Cardiac muscle cell (in vitro differentiated cells and primary cell): ENCODE results near the gene GCNT2. TPM values are rescaled to one million over a fixed set of nuclear protein-coding genes. Genes with fewer than 3 reads are reported as not detected.

Experiments
- DNase-seq, 2 donors: peaks; one replicate each; pipeline versions ENCODE4 v3.0.0 to v3.0.0-alpha.2; 2010 to 2017; ENCODE audit warnings: low read depth in 1 of 2, low spot score in 1 of 2
- H3K27ac ChIP-seq: fragments of 200-600 bp; sonication (generic); 2 replicates; pipeline ENCODE4 v1.5.1; 2016
- H3K27me3 ChIP-seq: fragments of 200-600 bp; sonication (generic); 2 replicates; pipeline ENCODE4 v1.6.0; 2016; ENCODE audit warnings: control low read depth
- H3K36me3 ChIP-seq: fragments of 200-600 bp; sonication (generic); 2 replicates; pipeline ENCODE4 v1.5.1; 2016; ENCODE audit warnings: control low read depth
- H3K4me1 ChIP-seq: fragments of 200-600 bp; sonication (generic); 2 replicates; pipeline ENCODE4 v1.8.1; 2017; ENCODE audit warnings: low read depth, mild to moderate bottlenecking, mixed run types
- H3K4me3 ChIP-seq: fragments of 200-600 bp; sonication (generic); 2 replicates; pipeline ENCODE4 v1.5.1; 2016; ENCODE audit warnings: mild to moderate bottlenecking
- H3K9me3 ChIP-seq: fragments of 200-600 bp; sonication (generic); 2 replicates; pipeline ENCODE4 v1.5.1; 2017; ENCODE audit warnings: low read depth, mild to moderate bottlenecking, control low read depth
- polyA plus RNA-seq: library from polyadenylated mRNA; unstranded; fragments of >200 nt; fragmentation: Nextera tagmentation; extraction: Ambion mirVana; gene quantifications from 2 replicates; pipeline ENCODE4 v1.2.1, GENCODE V29; 2016
- total RNA-seq: library from RNA; depleted of rRNA; stranded (reverse); fragments of >200 nt; gene quantifications from 2 replicates; pipeline ENCODE4 v1.2.3, GENCODE V29; 2016
- TF ChIP-seq, protein P1 (sequence below): IDR thresholded peaks from 2 replicates; pipeline ENCODE4 v1.5.1; 2012; ENCODE audit warnings: low read depth, mild to moderate bottlenecking, low read length

GCNT2 gene
- total and polyA plus RNA-seq, 2 experiments from 2014 or later, result 21.4 to 27.3 TPM

- TF ChIP-seq, protein P1, sequence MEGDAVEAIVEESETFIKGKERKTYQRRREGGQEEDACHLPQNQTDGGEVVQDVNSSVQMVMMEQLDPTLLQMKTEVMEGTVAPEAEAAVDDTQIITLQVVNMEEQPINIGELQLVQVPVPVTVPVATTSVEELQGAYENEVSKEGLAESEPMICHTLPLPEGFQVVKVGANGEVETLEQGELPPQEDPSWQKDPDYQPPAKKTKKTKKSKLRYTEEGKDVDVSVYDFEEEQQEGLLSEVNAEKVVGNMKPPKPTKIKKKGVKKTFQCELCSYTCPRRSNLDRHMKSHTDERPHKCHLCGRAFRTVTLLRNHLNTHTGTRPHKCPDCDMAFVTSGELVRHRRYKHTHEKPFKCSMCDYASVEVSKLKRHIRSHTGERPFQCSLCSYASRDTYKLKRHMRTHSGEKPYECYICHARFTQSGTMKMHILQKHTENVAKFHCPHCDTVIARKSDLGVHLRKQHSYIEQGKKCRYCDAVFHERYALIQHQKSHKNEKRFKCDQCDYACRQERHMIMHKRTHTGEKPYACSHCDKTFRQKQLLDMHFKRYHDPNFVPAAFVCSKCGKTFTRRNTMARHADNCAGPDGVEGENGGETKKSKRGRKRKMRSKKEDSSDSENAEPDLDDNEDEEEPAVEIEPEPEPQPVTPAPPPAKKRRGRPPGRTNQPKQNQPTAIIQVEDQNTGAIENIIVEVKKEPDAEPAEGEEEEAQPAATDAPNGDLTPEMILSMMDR, result no peak
- peaks cover 8% of the 10 kb centered on the region for H3K4me1 ChIP-seq
- DNase-seq, result no peak
- H3K27ac ChIP-seq, result no peak overlapping the region
- H3K27me3 ChIP-seq, result no peaks in the 10 kb centered on the region
- H3K36me3 ChIP-seq, result no peaks in the 10 kb centered on the region
- H3K9me3 ChIP-seq, result no peaks in the 10 kb centered on the region
- no peak overlapping the region for H3K4me3 ChIP-seq
Measured at GRCh38 chr6:10618409-10618808, 97.3 kb downstream of the GCNT2 start.

- peaks cover 3% of the 10 kb centered on the region for H3K36me3 ChIP-seq
- H3K27me3 ChIP-seq, result no peaks in the 10 kb centered on the region
- H3K4me3 ChIP-seq, result no peak overlapping the region
- peak overlapping the region; percentile 94 for H3K27ac ChIP-seq
- peak in 1 of 2 donors; percentile 66 for DNase-seq
- TF ChIP-seq, protein P1, result no peak
- no peaks in the 10 kb centered on the region for H3K9me3 ChIP-seq
- peaks cover 8% of the 10 kb centered on the region for H3K4me1 ChIP-seq
Measured at GRCh38 chr6:10621213-10621612, 100.1 kb downstream of the GCNT2 start.

DNA sequence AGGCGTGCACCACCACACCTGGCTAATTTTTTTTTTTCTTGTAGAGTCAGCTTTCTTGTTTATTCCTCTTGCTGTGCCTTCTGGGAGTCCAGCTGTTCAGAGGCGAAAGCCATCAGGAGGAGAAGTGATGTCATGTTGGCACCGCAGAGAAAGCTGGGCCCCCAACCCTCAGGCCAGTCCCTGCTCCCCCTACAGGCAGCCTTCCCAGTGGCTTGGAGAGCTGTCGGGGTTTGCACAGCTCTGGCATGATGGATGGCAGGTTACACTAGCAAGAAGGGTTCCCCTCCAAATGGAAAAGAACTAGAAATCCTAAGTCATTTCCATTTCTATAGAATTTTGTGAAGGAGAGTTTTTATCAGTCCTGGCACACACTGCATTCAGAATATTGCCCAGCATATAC is 100.7 kb downstream of the GCNT2 start:
- TF ChIP-seq, protein P1, result no peak
- Histone ChIP-seq H3K4me1 (peaks cover 8% of the 10 kb centered on the region), H3K4me3 (no peak overlapping the region), H3K9me3 (no peaks in the 10 kb centered on the region), H3K27ac (peak overlapping the region; percentile 94), H3K27me3 (no peaks in the 10 kb centered on the region), H3K36me3 (peaks cover 9% of the 10 kb centered on the region)
- DNase-seq, result no peak

DNA sequence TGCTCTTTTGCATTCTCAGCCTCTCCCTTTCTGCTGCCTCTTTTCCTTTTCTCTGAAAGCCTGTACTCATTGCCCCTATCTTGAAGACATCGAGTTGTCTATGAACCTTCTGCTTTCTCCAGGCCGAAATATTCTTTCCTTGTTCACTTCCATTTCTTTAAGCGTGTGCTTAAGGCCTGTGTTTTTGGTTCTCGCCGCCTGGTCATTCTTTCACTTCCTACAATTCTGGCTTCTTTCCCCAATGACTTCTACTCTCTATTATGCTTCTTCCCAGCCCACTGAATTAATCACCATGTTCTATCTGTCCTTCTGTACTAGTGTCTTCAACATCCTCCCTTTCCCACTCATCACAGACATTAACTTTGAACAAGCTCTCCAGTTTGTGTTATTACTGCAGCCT is 103.7 kb downstream of the GCNT2 start:
- peaks cover 21% of the 10 kb centered on the region for H3K36me3 ChIP-seq
- no peaks in the 10 kb centered on the region for H3K9me3 ChIP-seq
- H3K4me3 ChIP-seq, result no peak overlapping the region
- no peaks in the 10 kb centered on the region for H3K27me3 ChIP-seq
- peaks cover 8% of the 10 kb centered on the region for H3K4me1 ChIP-seq
- DNase-seq, result no peak
- TF ChIP-seq, protein P1, result no peak
- H3K27ac ChIP-seq, result no peak overlapping the region

DNA sequence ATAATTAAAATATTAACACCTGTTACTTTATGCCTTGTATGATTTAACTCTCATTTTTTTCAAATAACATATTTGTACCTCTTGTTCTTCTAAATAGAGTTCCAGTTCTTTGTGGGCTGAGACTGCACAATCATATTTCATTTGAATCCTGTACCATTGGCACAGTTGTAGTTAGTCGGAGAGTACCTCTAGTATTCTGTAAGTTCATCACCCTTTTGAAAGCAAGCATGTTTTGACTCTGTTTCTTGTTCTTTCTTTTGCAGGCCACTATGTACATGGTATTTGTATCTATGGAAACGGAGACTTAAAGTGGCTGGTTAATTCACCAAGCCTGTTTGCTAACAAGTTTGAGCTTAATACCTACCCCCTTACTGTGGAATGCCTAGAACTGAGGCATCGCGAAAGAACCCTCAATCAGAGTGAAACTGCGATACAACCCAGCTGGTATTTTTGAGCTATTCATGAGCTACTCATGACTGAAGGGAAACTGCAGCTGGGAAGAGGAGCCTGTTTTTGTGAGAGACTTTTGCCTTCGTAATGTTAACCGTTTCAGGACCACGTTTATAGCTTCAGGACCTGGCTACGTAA is 105.1 kb downstream of the GCNT2 start:
- no peak for DNase-seq
- Histone ChIP-seq H3K27ac (peak overlapping the region; percentile 47), H3K4me1 (peaks cover 5% of the 10 kb centered on the region), H3K27me3 (no peaks in the 10 kb centered on the region), H3K4me3 (no peak overlapping the region), H3K9me3 (no peaks in the 10 kb centered on the region), H3K36me3 (peaks cover 21% of the 10 kb centered on the region)
- TF ChIP-seq, protein P1, result no peak
